ENCODE data around the gene TMEM170A. TPM values are rescaled to one million over a fixed set of nuclear protein-coding genes. Genes with fewer than 3 reads are reported as not detected.
"Not testable (repeated sequence)": the region's sequence is repeated elsewhere in the genome, so short reads cannot be mapped to it uniquely, and the experiment has no call there.

TMEM170A gene
- total and polyA plus RNA-seq, 9 donors: 8.6 to 29.0 (median 23.4) TPM

DNA sequence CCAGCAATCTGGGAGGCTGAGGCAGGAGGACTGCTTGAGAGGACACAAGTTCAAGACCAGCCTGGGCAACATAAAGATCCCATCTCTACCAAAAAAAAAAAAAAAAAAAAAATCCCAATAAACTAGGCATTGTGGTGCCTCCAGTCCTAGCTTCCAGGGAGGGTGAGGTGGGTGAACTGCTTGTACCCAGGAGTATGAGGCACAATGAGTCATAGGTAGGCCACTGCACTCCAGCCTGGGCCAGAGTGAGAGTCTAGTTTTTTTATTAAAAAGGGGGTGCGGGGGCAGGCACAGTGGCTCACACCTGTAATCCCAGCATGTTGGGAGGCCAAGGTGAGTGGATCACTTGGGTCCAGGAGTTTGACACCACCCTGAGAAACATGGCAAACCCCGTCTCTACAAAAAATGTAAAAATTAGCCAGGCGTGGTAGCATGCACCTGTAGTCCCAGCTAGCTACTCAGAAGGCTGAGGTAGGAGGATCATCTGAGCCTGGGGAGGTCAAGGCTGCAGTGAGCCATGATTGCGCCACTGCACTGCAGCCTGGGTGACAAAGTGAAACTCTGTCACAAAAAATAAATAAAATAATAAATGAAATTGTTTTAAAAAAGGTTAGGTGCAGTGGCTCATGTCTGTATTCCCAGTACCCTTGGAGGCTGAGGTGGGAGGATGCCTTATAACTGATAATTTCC is 38.6 kb upstream of the TMEM170A start:
- Histone ChIP-seq H3K36me3 (no peaks in the 10 kb centered on the region), H3K27me3 (no peaks in the 10 kb centered on the region), H3K27ac (no peak overlapping the region), H3K9me3 (no peaks in the 10 kb centered on the region), H3K4me1 (ENCODE audit: insufficient read depth) (no peaks in the 10 kb centered on the region), H3K4me3 (no peak overlapping the region)
- 90 to 95% (median 93%) methylated on average over 4 of the region's 4 CpGs for WGBS, 3 donors
- intact Hi-C loops (cut with DNase I): no loop called here
- DNase-seq: no peak
- no peak for TF ChIP-seq POLR2A (IDR thresholded peaks at IDR 0.05)
- TF ChIP-seq, protein P1, sequence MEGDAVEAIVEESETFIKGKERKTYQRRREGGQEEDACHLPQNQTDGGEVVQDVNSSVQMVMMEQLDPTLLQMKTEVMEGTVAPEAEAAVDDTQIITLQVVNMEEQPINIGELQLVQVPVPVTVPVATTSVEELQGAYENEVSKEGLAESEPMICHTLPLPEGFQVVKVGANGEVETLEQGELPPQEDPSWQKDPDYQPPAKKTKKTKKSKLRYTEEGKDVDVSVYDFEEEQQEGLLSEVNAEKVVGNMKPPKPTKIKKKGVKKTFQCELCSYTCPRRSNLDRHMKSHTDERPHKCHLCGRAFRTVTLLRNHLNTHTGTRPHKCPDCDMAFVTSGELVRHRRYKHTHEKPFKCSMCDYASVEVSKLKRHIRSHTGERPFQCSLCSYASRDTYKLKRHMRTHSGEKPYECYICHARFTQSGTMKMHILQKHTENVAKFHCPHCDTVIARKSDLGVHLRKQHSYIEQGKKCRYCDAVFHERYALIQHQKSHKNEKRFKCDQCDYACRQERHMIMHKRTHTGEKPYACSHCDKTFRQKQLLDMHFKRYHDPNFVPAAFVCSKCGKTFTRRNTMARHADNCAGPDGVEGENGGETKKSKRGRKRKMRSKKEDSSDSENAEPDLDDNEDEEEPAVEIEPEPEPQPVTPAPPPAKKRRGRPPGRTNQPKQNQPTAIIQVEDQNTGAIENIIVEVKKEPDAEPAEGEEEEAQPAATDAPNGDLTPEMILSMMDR (IDR thresholded peaks at IDR 0.05): no peak
- no peak for TF ChIP-seq EP300 (IDR thresholded peaks at IDR 0.05)

GRCh38 chr16:75501820-75502219 is 37.3 kb upstream of the TMEM170A start:
- H3K9me3 ChIP-seq; H3K4me3 ChIP-seq; DNase-seq; H3K36me3 ChIP-seq; H3K27me3 ChIP-seq; H3K27ac ChIP-seq; intact Hi-C loops (cut with DNase I); H3K4me1 ChIP-seq (ENCODE audit: insufficient read depth): not testable (repeated sequence)
- 13 to 17% (median 14%) methylated on average over 6 of the region's 6 CpGs for WGBS, 3 donors

- Histone ChIP-seq H3K4me3 (no peak overlapping the region), H3K4me1 (ENCODE audit: insufficient read depth) (no peaks in the 10 kb centered on the region), H3K27me3 (no peaks in the 10 kb centered on the region), H3K36me3 (no peaks in the 10 kb centered on the region), H3K9me3 (no peaks in the 10 kb centered on the region), H3K27ac (no peak overlapping the region)
- 41 to 55% (median 49%) methylated on average over 5 of the region's 5 CpGs for WGBS, 3 donors
- TF ChIP-seq EP300 (IDR thresholded peaks at IDR 0.05) (no peak), POLR2A (IDR thresholded peaks at IDR 0.05) (no peak)
- TF ChIP-seq, protein P1 (IDR thresholded peaks at IDR 0.05): no peak
- DNase-seq: no peak
- intact Hi-C loops (cut with DNase I): no loop called here
These were observed 36.9 kb upstream of the TMEM170A start for GRCh38 chr16:75501359-75501758.

GRCh38 chr16:75498605-75499322 is 34.3 kb upstream of the TMEM170A start:
- H3K27me3 ChIP-seq; DNase-seq; H3K9me3 ChIP-seq; H3K4me1 ChIP-seq (ENCODE audit: insufficient read depth); H3K36me3 ChIP-seq; H3K27ac ChIP-seq; H3K4me3 ChIP-seq; intact Hi-C loops (cut with DNase I): not testable (repeated sequence)
- WGBS, 3 donors: 53 to 66% (median 60%) methylated on average over 8 to 12 of the region's 13 CpGs

DNA sequence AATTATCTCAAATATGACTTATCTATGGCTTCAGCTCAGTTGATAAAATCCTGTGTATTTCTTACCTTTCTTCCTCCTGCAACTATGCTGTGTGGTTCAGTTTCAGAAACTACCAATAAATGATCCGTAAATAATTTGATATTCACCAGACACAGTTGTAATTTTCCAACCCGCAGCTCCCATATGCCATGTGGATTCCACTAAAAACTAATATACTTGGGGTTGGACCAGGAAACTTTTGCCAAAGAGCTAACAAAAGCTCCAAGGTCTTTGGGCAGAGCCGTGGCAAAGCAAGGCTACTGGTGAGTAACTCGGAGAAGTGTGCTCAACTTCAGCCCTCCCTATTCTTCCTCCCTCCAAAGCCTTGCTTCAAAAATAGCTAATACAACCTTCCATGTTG is 33.1 kb upstream of the TMEM170A start:
- Histone ChIP-seq H3K36me3 (no peaks in the 10 kb centered on the region), H3K4me3 (no peak overlapping the region), H3K9me3 (no peaks in the 10 kb centered on the region), H3K27ac (no peak overlapping the region), H3K27me3 (no peaks in the 10 kb centered on the region), H3K4me1 (ENCODE audit: insufficient read depth) (peaks cover 2% of the 10 kb centered on the region)
- 29 to 51% (median 43%) methylated on average over 4 of the region's 4 CpGs for WGBS, 3 donors
- intact Hi-C loops (cut with DNase I): no loop called here
- DNase-seq: no peak
- TF ChIP-seq POLR2A (IDR thresholded peaks at IDR 0.05): no peak
- TF ChIP-seq EP300 (IDR thresholded peaks at IDR 0.05): no peak
- TF ChIP-seq, protein P1 (IDR thresholded peaks at IDR 0.05): no peak

Data from ovary (tissue), 9 donors.